ENCODE data around the gene ATG7.

Gene ATG7

DNA sequence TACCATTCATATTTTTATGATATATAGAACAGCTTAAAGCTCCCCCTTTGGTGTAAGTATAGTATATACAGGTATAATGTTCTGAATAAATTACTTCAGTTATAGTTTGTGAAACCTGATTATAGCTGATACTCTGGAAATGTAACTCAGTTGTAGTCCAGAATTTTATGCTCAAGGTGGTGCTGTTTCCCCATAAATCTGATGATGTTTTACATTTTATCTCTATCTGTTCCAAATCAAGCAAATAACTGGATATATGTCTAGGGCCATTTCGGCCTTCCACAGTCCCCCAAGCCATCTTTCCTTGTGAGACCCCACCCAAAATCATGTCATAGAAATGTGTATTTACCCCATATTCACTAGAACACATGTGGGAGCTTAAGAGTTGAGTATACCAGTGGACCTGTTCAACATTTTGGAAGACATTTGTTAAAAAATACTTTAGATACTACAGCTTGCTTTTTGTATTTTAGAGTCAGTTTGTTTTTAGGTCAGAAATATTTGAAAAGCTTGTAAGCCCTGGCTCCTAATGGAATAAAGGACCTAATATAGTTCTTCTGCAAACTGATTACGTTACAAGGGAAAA lies 107.1 kb downstream of the ATG7 start:
- H3K4me3 Mint-ChIP-seq, result peak overlapping the region; percentile 1 to 43 (median 37)
- no peaks in the 10 kb centered on the region for H3K27me3 Mint-ChIP-seq (ENCODE audit: low read depth)
- H3K4me1 Mint-ChIP-seq, result peaks cover 63% of the 10 kb centered on the region
- TF ChIP-seq, protein P1, sequence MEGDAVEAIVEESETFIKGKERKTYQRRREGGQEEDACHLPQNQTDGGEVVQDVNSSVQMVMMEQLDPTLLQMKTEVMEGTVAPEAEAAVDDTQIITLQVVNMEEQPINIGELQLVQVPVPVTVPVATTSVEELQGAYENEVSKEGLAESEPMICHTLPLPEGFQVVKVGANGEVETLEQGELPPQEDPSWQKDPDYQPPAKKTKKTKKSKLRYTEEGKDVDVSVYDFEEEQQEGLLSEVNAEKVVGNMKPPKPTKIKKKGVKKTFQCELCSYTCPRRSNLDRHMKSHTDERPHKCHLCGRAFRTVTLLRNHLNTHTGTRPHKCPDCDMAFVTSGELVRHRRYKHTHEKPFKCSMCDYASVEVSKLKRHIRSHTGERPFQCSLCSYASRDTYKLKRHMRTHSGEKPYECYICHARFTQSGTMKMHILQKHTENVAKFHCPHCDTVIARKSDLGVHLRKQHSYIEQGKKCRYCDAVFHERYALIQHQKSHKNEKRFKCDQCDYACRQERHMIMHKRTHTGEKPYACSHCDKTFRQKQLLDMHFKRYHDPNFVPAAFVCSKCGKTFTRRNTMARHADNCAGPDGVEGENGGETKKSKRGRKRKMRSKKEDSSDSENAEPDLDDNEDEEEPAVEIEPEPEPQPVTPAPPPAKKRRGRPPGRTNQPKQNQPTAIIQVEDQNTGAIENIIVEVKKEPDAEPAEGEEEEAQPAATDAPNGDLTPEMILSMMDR (IDR thresholded peaks at IDR 0.05; ENCODE audit: unreplicated experiment in 3 of 3), result peak; percentile 58 to 84 (median 63)
- peak overlapping the region; percentile 83 to 88 (median 87) for H3K27ac Mint-ChIP-seq
- peaks cover 4% of the 10 kb centered on the region for H3K36me3 Mint-ChIP-seq (ENCODE audit: low read depth)
- H3K9me3 Mint-ChIP-seq, result no peaks in the 10 kb centered on the region

DNA sequence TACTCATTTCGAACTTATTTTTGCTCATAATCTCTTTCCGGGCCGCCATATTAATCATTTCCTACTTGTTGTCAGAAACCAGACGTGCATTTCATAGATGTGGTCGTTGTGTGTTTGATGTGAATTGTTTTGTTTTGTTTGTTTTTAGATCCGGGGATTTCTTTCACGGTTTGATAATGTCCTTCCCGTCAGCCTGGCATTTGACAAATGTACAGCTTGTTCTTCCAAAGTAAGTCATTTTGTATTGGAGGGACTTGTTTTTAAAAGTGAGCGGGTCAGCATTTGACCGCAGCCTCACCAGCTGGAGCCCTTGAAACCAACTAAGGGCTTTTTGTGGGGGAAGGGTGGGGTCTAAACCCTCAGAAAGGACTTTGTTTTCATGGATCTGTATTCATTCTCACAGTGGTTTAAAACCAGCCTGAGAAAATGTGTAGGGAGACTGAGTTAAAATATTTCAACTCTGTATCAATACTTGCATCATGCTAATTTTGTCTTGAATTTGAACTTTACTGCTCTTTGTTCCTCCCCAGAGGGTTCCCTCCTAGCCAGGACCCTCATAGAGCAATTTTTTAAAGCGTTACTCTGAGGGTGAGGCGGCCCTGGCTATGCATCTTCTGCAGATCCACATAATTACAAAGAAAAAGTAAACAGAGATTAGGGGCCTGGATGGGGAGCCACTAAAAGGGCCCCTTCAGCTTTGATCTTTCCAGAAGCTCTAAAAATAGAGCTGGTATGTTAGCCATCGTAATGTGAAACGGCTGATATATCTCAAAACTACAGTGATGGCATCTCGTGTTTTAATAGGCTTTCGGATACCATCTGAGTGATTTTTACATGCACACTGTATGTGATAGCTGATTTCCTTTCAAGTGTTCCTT lies 107.9 kb downstream of the ATG7 start:
- TF ChIP-seq, protein P1 (IDR thresholded peaks at IDR 0.05; ENCODE audit: unreplicated experiment in 3 of 3), result no peak
- peak overlapping the region; percentile 83 to 88 (median 87) for H3K27ac Mint-ChIP-seq
- H3K36me3 Mint-ChIP-seq (ENCODE audit: low read depth), result peaks cover 4% of the 10 kb centered on the region
- H3K27me3 Mint-ChIP-seq (ENCODE audit: low read depth), result no peaks in the 10 kb centered on the region
- H3K4me1 Mint-ChIP-seq, result peaks cover 63% of the 10 kb centered on the region
- H3K9me3 Mint-ChIP-seq, result no peaks in the 10 kb centered on the region
- peak overlapping the region; percentile 1 to 48 (median 41) for H3K4me3 Mint-ChIP-seq

DNA sequence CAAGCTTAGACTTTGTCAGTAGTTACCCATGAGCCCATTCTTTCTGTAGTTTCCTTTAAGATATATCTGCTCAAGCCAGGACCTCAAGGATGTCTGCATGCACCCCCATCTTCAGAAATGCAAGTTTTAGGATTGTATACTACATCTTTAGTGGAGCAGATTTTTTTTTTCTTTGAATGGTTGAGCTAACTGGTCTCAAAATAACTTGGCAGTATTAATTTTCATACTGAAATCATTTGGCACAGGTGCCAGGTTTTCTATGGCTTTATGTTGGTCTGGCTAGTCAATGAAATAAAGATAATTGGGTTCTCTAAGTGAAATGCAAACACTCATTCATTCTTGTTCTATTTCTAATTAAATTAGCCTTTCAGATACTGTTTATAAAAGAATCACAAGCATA lies 108.9 kb downstream of the ATG7 start:
- Mint-ChIP-seq H3K4me3 (peak overlapping the region in 1 of 3 experiments; percentile 49), H3K36me3 (ENCODE audit: low read depth) (peaks cover 4% of the 10 kb centered on the region), H3K9me3 (no peaks in the 10 kb centered on the region), H3K4me1 (peaks cover 69% of the 10 kb centered on the region), H3K27me3 (ENCODE audit: low read depth) (no peaks in the 10 kb centered on the region), H3K27ac (peak overlapping the region; percentile 83 to 88 (median 87))
- TF ChIP-seq, protein P1 (IDR thresholded peaks at IDR 0.05; ENCODE audit: unreplicated experiment in 3 of 3), result no peak

DNA sequence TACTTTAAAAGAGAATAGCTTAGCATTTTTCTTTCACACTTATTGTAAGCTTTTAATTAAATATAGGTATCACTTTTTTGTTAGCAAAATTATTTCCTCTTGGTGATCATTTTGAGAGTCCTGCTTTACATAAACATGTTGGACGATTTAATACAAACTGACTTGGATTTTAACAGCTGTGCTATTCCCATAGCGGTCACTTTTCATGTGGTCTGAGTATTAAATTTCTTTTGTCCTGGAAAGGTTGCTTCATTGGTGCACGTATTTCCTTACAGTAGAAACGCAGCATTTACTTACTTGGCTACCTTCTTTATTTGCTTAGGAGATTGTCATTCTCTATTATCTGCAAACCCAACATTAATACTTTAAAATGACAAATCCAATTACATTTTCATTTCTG lies 109.4 kb downstream of the ATG7 start:
- TF ChIP-seq, protein P1 (IDR thresholded peaks at IDR 0.05; ENCODE audit: unreplicated experiment in 3 of 3), result no peak
- Mint-ChIP-seq H3K27me3 (ENCODE audit: low read depth) (no peaks in the 10 kb centered on the region), H3K27ac (peak overlapping the region; percentile 83 to 88 (median 87)), H3K9me3 (no peaks in the 10 kb centered on the region), H3K4me3 (peak overlapping the region in 2 of 3 experiments; percentile 26 to 49), H3K36me3 (ENCODE audit: low read depth) (peaks cover 4% of the 10 kb centered on the region), H3K4me1 (peaks cover 70% of the 10 kb centered on the region)

DNA sequence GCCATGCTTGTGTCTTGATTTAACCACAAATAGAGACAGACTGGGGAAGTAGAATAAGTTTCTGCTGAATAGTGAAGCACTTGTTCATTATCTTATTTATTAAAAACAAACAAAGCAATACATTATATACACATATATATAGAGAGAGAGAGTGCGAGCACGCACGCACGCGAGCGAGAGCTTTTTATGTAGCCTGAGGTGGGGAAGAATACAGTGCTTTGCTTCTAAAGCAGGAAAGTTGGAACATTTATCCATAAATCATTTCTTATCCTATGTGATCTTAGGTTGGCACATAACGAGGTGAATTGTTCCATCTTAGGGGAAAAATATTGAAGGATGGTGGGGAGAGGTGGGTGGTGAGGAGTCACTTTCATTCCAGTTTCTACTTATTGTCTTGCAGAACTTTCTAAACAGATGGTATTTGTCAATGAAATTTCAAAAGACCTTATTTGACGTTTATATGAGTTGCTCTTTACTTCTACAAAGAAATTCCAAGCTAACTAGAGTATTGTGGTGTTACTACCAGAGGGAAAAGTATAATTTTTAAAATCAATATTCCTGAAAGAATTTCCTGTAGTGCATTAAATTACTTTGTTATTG lies 110.0 kb downstream of the ATG7 start:
- TF ChIP-seq, protein P1 (IDR thresholded peaks at IDR 0.05; ENCODE audit: unreplicated experiment in 3 of 3), result no peak
- Mint-ChIP-seq H3K27ac (peak overlapping the region; percentile 83 to 88 (median 87)), H3K4me3 (peak overlapping the region in 2 of 3 experiments; percentile 13 to 50), H3K9me3 (no peaks in the 10 kb centered on the region), H3K4me1 (peaks cover 74% of the 10 kb centered on the region), H3K36me3 (ENCODE audit: low read depth) (peaks cover 4% of the 10 kb centered on the region), H3K27me3 (ENCODE audit: low read depth) (no peaks in the 10 kb centered on the region)

All from nephron (organoid).